A673 (cell line): ENCODE measurements around the gene SH3GL2. TPM values are rescaled to one million over a fixed set of nuclear protein-coding genes. Genes with fewer than 3 reads are reported as not detected.

Source experiments
- BruUV-seq: library from RNA; stranded (reverse); fragments of 400-500 nt; replicated peaks from 2 replicates; lab custom pipeline; 2021; lab: Mats Ljungman, UMichigan
- CTCF ChIA-PET: fragments of 300-600 bp; sonication (Branson Sonifier 250); formaldehyde crosslinking; loops from one replicate; lab custom pipeline; 2022; ENCODE audit warnings: antibody characterized with exemption; lab: Charles Lee
- POLR2A ChIA-PET: fragments of 300-600 bp; sonication (Branson Sonifier 250); formaldehyde crosslinking; loops from one replicate; lab custom pipeline; 2022; ENCODE audit warnings: antibody characterized with exemption; ENCODE audit not compliant: low non-redundant PET; lab: Charles Lee
- DNase-seq: peaks from one replicate; pipeline ENCODE4 v3.0.0-alpha.2; 2015; ENCODE audit warnings: low spot score
- H3K27ac ChIP-seq: fragments of 200-600 bp; sonication (generic); 2 replicates; pipeline ENCODE4 v1.5.1; 2016; ENCODE audit warnings: mixed run types, low read depth, mild to moderate bottlenecking, mixed read lengths, antibody characterized with exemption, low read length; ENCODE audit not compliant: poor library complexity, severe bottlenecking
- H3K27me3 ChIP-seq: fragments of 200-600 bp; sonication (generic); replicated peaks from 2 replicates; pipeline ENCODE4 v1.6.1; 2017; ENCODE audit warnings: mixed run types, low read depth, mild to moderate bottlenecking, mixed read lengths, antibody characterized with exemption, low read length; ENCODE audit not compliant: insufficient read depth, poor library complexity
- H3K36me3 ChIP-seq: fragments of 200-600 bp; sonication (generic); 2 replicates; pipeline ENCODE4 v1.6.1; 2016; ENCODE audit warnings: mixed run types, mild to moderate bottlenecking, mixed read lengths, antibody characterized with exemption, low read length; ENCODE audit not compliant: insufficient read depth, poor library complexity, severe bottlenecking
- H3K4me1 ChIP-seq: fragments of 200-600 bp; sonication (generic); 2 replicates; pipeline ENCODE4 v1.6.1; 2017; ENCODE audit warnings: mixed run types, mild to moderate bottlenecking, mixed read lengths, antibody characterized with exemption, low read length; ENCODE audit not compliant: insufficient read depth, poor library complexity, severe bottlenecking
- H3K4me3 ChIP-seq: fragments of 200-600 bp; sonication (generic); 2 replicates; pipeline ENCODE4 v1.5.1; 2016; ENCODE audit warnings: low read depth, mixed run types, mild to moderate bottlenecking, mixed read lengths, low read length; ENCODE audit not compliant: poor library complexity, severe bottlenecking
- H3K9me3 ChIP-seq: fragments of 200-600 bp; sonication (generic); 2 replicates; pipeline ENCODE4 v1.6.1; 2016; ENCODE audit warnings: mixed run types, low read depth, mild to moderate bottlenecking, mixed read lengths, antibody characterized with exemption, low read length; ENCODE audit not compliant: poor library complexity, severe bottlenecking
- EZH2 ChIP-seq: fragments of 200-600 bp; sonication (generic); IDR thresholded peaks from 2 replicates; pipeline ENCODE4 v1.6.1; 2017; ENCODE audit warnings: borderline replicate concordance, low read depth, mild to moderate bottlenecking, mixed read lengths, antibody characterized with exemption, low read length; ENCODE audit not compliant: poor library complexity, severe bottlenecking
- intact Hi-C: fragments of 100-400 bp; cut with micrococcal nuclease; formaldehyde crosslinking; loops from one replicate; pipeline ENCODE4 v1.10.0; 2022; ENCODE audit not compliant: unreplicated experiment
- total RNA-seq: library from RNA; stranded (reverse); gene quantifications from 2 replicates; pipeline ENCODE4 v1.2.3, GENCODE V29; 2021
- TF ChIP-seq, protein P1 (sequence below): fragments of 300-800, 200-600 bp; sonication (generic); conservative IDR thresholded peaks from 2 replicates; pipeline ENCODE4 v1.5.1; 2017; ENCODE audit warnings: low read depth, mild to moderate bottlenecking, antibody characterized with exemption, low read length, moderate library complexity, mixed read lengths

Gene SH3GL2
- total RNA-seq, 1 experiment from 2014 or later = not detected

DNA sequence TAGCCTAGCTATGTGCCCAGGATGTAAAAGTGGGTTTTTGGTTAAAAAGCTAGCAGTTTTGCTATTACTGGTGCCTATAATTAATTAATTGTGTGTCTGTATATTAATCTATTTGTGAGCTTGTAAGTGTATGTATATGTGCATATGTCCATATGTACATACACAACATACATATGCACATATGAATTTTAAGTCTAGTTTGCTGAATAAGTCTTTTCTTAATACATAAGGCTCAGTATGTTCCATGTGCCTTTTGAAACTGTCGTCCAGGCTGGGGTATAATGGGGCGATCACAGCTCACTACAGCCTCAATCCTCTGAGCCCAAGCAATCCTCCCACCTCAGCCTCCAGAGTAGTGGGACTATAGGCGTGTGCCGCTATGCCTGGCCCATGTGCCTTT, 10.1 kb downstream of the SH3GL2 start:
- CTCF ChIA-PET = no interaction called here

DNA sequence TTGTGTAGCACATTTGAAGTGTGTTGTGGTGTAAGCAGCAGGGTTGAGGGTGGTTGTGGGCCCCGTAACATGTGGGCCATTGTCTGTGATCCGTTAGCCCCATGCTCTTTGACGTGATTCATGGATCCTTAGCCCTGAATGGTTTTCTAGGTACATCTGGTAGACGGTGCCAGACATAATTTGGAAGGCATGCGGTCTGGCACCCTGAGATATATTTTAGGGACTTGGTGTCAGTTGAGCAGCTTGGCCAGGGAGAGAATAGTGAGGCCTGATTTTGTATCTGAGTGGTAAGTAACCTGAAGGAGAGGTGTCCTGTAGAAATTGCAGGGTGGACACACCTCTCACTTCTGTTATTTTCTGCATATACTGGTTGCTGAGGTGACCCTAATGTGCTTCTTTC, 10.9 kb downstream of the SH3GL2 start:
- ChIA-PET CTCF (no interaction called here), POLR2A (no interaction called here)
- Histone ChIP-seq H3K36me3 (no peaks in the 10 kb centered on the region), H3K4me3 (no peak overlapping the region), H3K27ac (no peak overlapping the region), H3K9me3 (no peaks in the 10 kb centered on the region), H3K27me3 (peaks cover 4% of the 10 kb centered on the region), H3K4me1 (no peaks in the 10 kb centered on the region)
- DNase-seq = no peak
- BruUV-seq = no TSS peak
- intact Hi-C loops = no loop called here
- no peak for TF ChIP-seq EZH2
- TF ChIP-seq, protein P1, sequence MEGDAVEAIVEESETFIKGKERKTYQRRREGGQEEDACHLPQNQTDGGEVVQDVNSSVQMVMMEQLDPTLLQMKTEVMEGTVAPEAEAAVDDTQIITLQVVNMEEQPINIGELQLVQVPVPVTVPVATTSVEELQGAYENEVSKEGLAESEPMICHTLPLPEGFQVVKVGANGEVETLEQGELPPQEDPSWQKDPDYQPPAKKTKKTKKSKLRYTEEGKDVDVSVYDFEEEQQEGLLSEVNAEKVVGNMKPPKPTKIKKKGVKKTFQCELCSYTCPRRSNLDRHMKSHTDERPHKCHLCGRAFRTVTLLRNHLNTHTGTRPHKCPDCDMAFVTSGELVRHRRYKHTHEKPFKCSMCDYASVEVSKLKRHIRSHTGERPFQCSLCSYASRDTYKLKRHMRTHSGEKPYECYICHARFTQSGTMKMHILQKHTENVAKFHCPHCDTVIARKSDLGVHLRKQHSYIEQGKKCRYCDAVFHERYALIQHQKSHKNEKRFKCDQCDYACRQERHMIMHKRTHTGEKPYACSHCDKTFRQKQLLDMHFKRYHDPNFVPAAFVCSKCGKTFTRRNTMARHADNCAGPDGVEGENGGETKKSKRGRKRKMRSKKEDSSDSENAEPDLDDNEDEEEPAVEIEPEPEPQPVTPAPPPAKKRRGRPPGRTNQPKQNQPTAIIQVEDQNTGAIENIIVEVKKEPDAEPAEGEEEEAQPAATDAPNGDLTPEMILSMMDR = no peak

More for the DNA sequence above, 10.1 kb downstream of the SH3GL2 start:
- no peaks in the 10 kb centered on the region for H3K36me3 ChIP-seq
- peaks cover 6% of the 10 kb centered on the region for H3K27me3 ChIP-seq
- POLR2A ChIA-PET = no interaction called here
- no peak overlapping the region for H3K4me3 ChIP-seq
- no peaks in the 10 kb centered on the region for H3K4me1 ChIP-seq
- no peak for TF ChIP-seq EZH2
- TF ChIP-seq, protein P1 = no peak
- no TSS peak for BruUV-seq
- H3K27ac ChIP-seq = no peak overlapping the region
- H3K9me3 ChIP-seq = no peaks in the 10 kb centered on the region
- intact Hi-C loops = no loop called here
- DNase-seq = no peak

DNA sequence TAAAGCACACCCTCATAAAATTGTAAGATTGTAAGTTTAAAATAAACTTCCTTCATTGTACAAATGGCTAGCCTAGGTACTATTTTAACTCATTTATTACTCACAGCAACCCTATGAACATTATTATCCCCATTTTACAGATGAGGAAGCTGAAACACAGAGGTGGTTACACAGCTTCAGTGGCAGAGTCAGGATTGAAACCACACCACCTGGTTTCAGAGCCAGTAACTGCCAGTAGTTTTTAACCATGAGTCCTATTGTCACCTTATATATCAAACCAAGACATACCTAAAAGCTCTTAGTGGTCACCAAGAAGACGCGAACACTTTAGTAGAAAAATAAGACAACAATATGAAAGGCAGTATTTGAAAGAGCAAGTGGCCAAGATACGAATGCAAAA, 16.1 kb downstream of the SH3GL2 start:
- Histone ChIP-seq H3K27me3 (no peaks in the 10 kb centered on the region), H3K4me1 (no peaks in the 10 kb centered on the region), H3K9me3 (no peaks in the 10 kb centered on the region), H3K27ac (no peak overlapping the region), H3K4me3 (no peak overlapping the region), H3K36me3 (no peaks in the 10 kb centered on the region)
- BruUV-seq = no TSS peak
- POLR2A ChIA-PET = no interaction called here
- CTCF ChIA-PET = no interaction called here
- intact Hi-C loops = no loop called here
- TF ChIP-seq, protein P1 = no peak
- TF ChIP-seq EZH2 = no peak
- no peak for DNase-seq
